GM20000 (cell line): ENCODE results near the gene CBFB.
A peak's percentile ranks its signal among the peaks of the same experiment; 100 is the strongest.

Experiments used
- DNase-seq: peaks from one replicate; pipeline ENCODE4 v3.0.0; 2012; ENCODE audit warnings: low spot score
- CTCF ChIP-seq: IDR thresholded peaks from 2 replicates; pipeline ENCODE4 v1.5.1; 2012; ENCODE audit warnings: mild to moderate bottlenecking, control low read depth; ENCODE audit errors: extremely low read depth, missing control alignments

CBFB gene

GRCh38 chr16:67027046-67027445 is 1.9 kb upstream of the CBFB start:
- DNase-seq: no peak
- no peak for TF ChIP-seq CTCF

GRCh38 chr16:67028167-67028695 is 718 bp upstream of the CBFB start:
- no peak for TF ChIP-seq CTCF
- DNase-seq: no peak

GRCh38 chr16:67029254-67030096 is 526 bp downstream of the CBFB start:
- DNase-seq: peak; percentile 75
- no peak for TF ChIP-seq CTCF

GRCh38 chr16:67030221-67030962 is 1.4 kb downstream of the CBFB start:
- DNase-seq: no peak
- TF ChIP-seq CTCF: no peak

GRCh38 chr16:67034487-67034886 is 5.5 kb downstream of the CBFB start:
- no peak for DNase-seq
- no peak for TF ChIP-seq CTCF

GRCh38 chr16:67035364-67035763 is 6.4 kb downstream of the CBFB start:
- no peak for TF ChIP-seq CTCF
- DNase-seq: no peak

GRCh38 chr16:67036323-67036741 is 7.4 kb downstream of the CBFB start:
- no peak for TF ChIP-seq CTCF
- DNase-seq: no peak
